Measurements from ENCODE around the gene ABTB1. TPM values are rescaled to one million over a fixed set of nuclear protein-coding genes. Genes with fewer than 3 reads are reported as not detected.

ABTB1 gene
- total RNA-seq, 1 experiment from 2014 or later, result 6.9 TPM

DNA sequence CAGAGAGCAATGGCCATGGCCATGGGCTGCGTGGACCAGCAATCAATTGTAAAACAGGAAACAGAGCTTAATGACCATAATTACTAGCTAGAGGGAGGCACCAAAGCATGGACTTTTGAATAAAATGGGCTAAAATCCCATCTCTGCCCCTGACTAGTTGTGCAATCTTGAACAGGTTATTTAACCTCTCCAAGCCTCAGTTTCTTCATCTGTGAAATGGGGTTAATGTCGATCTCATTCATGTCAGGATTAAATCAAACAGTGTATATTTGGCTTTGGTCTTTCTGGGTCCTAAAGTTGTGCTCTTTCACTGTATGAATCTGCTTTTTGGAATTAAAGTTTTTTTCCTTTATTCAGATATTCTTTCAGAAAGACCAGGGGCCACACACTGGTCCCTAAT, 36.1 kb downstream of the ABTB1 start:
- ChIA-PET CTCF (no interaction called here), POLR2A (no interaction called here)
- in situ Hi-C loops (cut with HindIII; ENCODE audit: low pct_unique_long_range_greater_than_20kb, low sequenced_read_pairs), result no loop called here
- Histone ChIP-seq H3K27ac (ENCODE audit: low read length) (no peak overlapping the region), H3K4me1 (ENCODE audit: control insufficient read depth, insufficient read depth, low read length) (no peaks in the 10 kb centered on the region), H3K27me3 (ENCODE audit: control insufficient read depth, insufficient read depth, low read length) (no peaks in the 10 kb centered on the region), H3K4me3 (ENCODE audit: low read depth in 2 of 2, low read length in 2 of 2) (no peak overlapping the region), H3K36me3 (ENCODE audit: control insufficient read depth, insufficient read depth, low read length) (no peaks in the 10 kb centered on the region), H3K9me3 (ENCODE audit: control insufficient read depth, insufficient read depth, low read depth, low read length) (no peaks in the 10 kb centered on the region)
- BruUV-seq (replicated peaks), result no TSS peak
- DNase-seq (ENCODE audit: low read depth, low spot score) (no peak), ATAC-seq (no peak)
- intact Hi-C loops (cut with micrococcal nuclease; ENCODE audit: unreplicated experiment), result no loop called here
- TF ChIP-seq, protein P1, sequence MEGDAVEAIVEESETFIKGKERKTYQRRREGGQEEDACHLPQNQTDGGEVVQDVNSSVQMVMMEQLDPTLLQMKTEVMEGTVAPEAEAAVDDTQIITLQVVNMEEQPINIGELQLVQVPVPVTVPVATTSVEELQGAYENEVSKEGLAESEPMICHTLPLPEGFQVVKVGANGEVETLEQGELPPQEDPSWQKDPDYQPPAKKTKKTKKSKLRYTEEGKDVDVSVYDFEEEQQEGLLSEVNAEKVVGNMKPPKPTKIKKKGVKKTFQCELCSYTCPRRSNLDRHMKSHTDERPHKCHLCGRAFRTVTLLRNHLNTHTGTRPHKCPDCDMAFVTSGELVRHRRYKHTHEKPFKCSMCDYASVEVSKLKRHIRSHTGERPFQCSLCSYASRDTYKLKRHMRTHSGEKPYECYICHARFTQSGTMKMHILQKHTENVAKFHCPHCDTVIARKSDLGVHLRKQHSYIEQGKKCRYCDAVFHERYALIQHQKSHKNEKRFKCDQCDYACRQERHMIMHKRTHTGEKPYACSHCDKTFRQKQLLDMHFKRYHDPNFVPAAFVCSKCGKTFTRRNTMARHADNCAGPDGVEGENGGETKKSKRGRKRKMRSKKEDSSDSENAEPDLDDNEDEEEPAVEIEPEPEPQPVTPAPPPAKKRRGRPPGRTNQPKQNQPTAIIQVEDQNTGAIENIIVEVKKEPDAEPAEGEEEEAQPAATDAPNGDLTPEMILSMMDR (IDR thresholded peaks at IDR 0.05), result no peak
- no peak for TF ChIP-seq SIN3A (IDR thresholded peaks at IDR 0.05; ENCODE audit: borderline replicate concordance, insufficient read depth, low read depth, low read length)
- no peak for TF ChIP-seq POLR2AphosphoS5 (IDR thresholded peaks at IDR 0.05; ENCODE audit: low read depth, low read length)
- no peak for TF ChIP-seq TCF7L2 (IDR thresholded peaks at IDR 0.05; ENCODE audit: low read depth, low read length)
- TF ChIP-seq, protein P2, sequence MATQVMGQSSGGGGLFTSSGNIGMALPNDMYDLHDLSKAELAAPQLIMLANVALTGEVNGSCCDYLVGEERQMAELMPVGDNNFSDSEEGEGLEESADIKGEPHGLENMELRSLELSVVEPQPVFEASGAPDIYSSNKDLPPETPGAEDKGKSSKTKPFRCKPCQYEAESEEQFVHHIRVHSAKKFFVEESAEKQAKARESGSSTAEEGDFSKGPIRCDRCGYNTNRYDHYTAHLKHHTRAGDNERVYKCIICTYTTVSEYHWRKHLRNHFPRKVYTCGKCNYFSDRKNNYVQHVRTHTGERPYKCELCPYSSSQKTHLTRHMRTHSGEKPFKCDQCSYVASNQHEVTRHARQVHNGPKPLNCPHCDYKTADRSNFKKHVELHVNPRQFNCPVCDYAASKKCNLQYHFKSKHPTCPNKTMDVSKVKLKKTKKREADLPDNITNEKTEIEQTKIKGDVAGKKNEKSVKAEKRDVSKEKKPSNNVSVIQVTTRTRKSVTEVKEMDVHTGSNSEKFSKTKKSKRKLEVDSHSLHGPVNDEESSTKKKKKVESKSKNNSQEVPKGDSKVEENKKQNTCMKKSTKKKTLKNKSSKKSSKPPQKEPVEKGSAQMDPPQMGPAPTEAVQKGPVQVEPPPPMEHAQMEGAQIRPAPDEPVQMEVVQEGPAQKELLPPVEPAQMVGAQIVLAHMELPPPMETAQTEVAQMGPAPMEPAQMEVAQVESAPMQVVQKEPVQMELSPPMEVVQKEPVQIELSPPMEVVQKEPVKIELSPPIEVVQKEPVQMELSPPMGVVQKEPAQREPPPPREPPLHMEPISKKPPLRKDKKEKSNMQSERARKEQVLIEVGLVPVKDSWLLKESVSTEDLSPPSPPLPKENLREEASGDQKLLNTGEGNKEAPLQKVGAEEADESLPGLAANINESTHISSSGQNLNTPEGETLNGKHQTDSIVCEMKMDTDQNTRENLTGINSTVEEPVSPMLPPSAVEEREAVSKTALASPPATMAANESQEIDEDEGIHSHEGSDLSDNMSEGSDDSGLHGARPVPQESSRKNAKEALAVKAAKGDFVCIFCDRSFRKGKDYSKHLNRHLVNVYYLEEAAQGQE (IDR thresholded peaks at IDR 0.05; ENCODE audit: insufficient read depth in 1 of 2, low read depth in 2 of 2, low read length in 1 of 2), result no peak

DNA sequence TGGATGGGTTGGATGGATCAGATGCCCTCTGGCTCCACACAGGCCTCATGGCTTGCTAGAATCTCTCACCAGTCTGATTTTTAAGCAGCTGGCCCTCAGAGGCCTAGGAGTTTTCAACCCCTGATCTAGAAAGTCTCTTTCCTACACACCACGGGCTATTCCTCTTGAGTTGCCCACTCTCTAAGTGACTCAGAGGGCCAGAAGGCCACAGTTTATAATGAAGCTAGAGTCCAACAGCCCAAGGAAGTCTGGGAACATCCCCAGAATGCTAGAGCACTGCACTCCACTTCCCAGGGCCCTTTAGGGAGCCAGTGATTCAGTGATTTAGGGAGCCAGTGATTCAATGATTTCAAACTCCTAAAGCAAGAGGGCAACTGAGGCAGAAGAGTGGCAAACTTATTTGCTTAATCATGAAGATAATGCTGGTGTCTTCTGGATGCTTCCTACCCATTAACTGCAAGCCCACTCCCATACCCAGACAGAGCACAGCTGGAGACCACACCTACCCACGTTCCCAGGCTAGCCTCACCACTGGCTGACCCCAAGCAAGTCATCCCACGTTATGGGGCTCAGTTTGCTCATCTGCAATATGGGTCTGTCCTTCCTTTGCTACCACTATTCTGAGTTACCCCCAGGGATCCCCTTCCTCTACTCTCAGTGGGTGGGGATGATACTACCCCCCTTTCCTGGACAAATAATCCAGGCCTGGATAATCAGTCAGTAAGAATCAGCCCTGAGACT, 36.7 kb downstream of the ABTB1 start:
- no peak overlapping the region for H3K27ac ChIP-seq (ENCODE audit: low read length)

More for the DNA sequence above, 36.7 kb downstream of the ABTB1 start:
- H3K9me3 ChIP-seq (ENCODE audit: control insufficient read depth, insufficient read depth, low read depth, low read length), result no peaks in the 10 kb centered on the region
- DNase-seq (ENCODE audit: low read depth, low spot score), result no peak
- ChIA-PET POLR2A (no interaction called here), CTCF (interaction anchor here (0.5 kb wide), 1 partner anchor 917 kb away, joined by 3 read pairs; no protein-coding TSS in a partner anchor)
- H3K4me1 ChIP-seq (ENCODE audit: control insufficient read depth, insufficient read depth, low read length), result no peaks in the 10 kb centered on the region
- H3K4me3 ChIP-seq (ENCODE audit: low read depth in 2 of 2, low read length in 2 of 2), result no peak overlapping the region
- no peak for ATAC-seq
- TF ChIP-seq TCF7L2 (IDR thresholded peaks at IDR 0.05; ENCODE audit: low read depth, low read length) (no peak), SIN3A (IDR thresholded peaks at IDR 0.05; ENCODE audit: borderline replicate concordance, insufficient read depth, low read depth, low read length) (no peak), POLR2AphosphoS5 (IDR thresholded peaks at IDR 0.05; ENCODE audit: low read depth, low read length) (no peak)
- TF ChIP-seq, protein P1 (IDR thresholded peaks at IDR 0.05), result no peak
- TF ChIP-seq, protein P2 (IDR thresholded peaks at IDR 0.05; ENCODE audit: insufficient read depth in 1 of 2, low read depth in 2 of 2, low read length in 1 of 2), result no peak
- BruUV-seq (replicated peaks), result no TSS peak
- in situ Hi-C loops (cut with HindIII; ENCODE audit: low pct_unique_long_range_greater_than_20kb, low sequenced_read_pairs) (no loop called here), intact Hi-C loops (cut with micrococcal nuclease; ENCODE audit: unreplicated experiment) (no loop called here)
- no peaks in the 10 kb centered on the region for H3K27me3 ChIP-seq (ENCODE audit: control insufficient read depth, insufficient read depth, low read length)
- no peaks in the 10 kb centered on the region for H3K36me3 ChIP-seq (ENCODE audit: control insufficient read depth, insufficient read depth, low read length)

All from Panc1 (cell line).